ENCODE measurements around the gene ZMYND10. TPM values are rescaled to one million over a fixed set of nuclear protein-coding genes. Genes with fewer than 3 reads are reported as not detected.

The ZMYND10 gene
- total and polyA plus RNA-seq, 2 experiments from 2014 or later, result 0.29 to 0.31 TPM

DNA sequence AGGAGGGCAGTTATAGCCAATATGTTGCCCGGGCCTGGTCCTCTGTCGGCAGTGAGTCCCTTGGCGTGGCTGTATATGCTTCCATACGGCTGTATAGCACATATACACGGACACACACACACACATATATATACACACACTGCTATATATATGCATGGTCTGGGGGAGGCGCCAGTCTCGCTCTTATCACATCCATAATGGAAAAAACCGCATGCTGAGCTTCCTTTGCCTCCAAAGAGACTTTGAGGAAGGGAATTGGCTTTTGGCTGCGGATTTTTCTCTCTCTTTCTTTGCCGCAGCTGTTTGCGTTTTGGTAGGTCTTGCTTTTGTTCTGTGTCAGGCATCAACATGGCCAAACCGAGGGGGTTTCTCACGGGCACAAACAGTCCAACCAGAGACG lies 25.1 kb upstream of the ZMYND10 start:
- ATAC-seq (no peak; the same call in 2 of the 3 replicates), DNase-seq (ENCODE audit: low spot score) (peak; percentile 56)
- H3K9me2 ChIP-seq (ENCODE audit: insufficient read depth), result no peaks in the 10 kb centered on the region
- no peaks in the 10 kb centered on the region for H3K36me3 ChIP-seq (ENCODE audit: insufficient read depth)
- no peaks in the 10 kb centered on the region; the same call in 2 of the 3 replicates for H3K36me3 Mint-ChIP-seq (ENCODE audit: low read depth)
- no peaks in the 10 kb centered on the region; the same call in 2 of the 3 replicates for H3K9me3 Mint-ChIP-seq
- H3K4me1 Mint-ChIP-seq, result peaks cover 29% of the 10 kb centered on the region
- no peak overlapping the region for H3K4me2 ChIP-seq
- H3K79me2 ChIP-seq (replicated peaks; ENCODE audit: insufficient read depth), result no peaks in the 10 kb centered on the region
- H3K4me3 ChIP-seq, result no peak overlapping the region
- 0 out of 2 replicates have a peak, but pooled peaks cover 1% of the 10 kb centered on the region for H3F3A ChIP-seq (replicated peaks; ENCODE audit: low read depth)
- 0 out of 2 replicates have a peak overlapping the region, but pooled peaks have one; percentile 33 for H3K27ac Mint-ChIP-seq
- 0 out of 2 replicates have a peak overlapping the region, but pooled peaks have one; percentile 63 for H3K27ac ChIP-seq (ENCODE audit: low read depth)
- H3K27me3 Mint-ChIP-seq (ENCODE audit: insufficient read depth, low read depth, poor library complexity), result peaks cover 18% of the 10 kb centered on the region
- no peaks in the 10 kb centered on the region for H3K27me3 ChIP-seq (ENCODE audit: insufficient read depth)
- no peak overlapping the region for H2AFZ ChIP-seq
- peaks cover 11% of the 10 kb centered on the region for H3K4me1 ChIP-seq (ENCODE audit: insufficient read depth)
- no peak overlapping the region; the same call in 2 of the 3 replicates for H3K4me3 Mint-ChIP-seq
- peak; percentile 44 to 53 for TF ChIP-seq CTCF (conservative IDR thresholded peaks at IDR 0.05; ENCODE audit: low read depth in 2 of 2)
- TF ChIP-seq, protein P1, sequence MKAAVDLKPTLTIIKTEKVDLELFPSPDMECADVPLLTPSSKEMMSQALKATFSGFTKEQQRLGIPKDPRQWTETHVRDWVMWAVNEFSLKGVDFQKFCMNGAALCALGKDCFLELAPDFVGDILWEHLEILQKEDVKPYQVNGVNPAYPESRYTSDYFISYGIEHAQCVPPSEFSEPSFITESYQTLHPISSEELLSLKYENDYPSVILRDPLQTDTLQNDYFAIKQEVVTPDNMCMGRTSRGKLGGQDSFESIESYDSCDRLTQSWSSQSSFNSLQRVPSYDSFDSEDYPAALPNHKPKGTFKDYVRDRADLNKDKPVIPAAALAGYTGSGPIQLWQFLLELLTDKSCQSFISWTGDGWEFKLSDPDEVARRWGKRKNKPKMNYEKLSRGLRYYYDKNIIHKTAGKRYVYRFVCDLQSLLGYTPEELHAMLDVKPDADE (IDR thresholded peaks at IDR 0.05), result no peak
- H4K20me1 ChIP-seq (replicated peaks; ENCODE audit: insufficient read depth), result no peaks in the 10 kb centered on the region

DNA sequence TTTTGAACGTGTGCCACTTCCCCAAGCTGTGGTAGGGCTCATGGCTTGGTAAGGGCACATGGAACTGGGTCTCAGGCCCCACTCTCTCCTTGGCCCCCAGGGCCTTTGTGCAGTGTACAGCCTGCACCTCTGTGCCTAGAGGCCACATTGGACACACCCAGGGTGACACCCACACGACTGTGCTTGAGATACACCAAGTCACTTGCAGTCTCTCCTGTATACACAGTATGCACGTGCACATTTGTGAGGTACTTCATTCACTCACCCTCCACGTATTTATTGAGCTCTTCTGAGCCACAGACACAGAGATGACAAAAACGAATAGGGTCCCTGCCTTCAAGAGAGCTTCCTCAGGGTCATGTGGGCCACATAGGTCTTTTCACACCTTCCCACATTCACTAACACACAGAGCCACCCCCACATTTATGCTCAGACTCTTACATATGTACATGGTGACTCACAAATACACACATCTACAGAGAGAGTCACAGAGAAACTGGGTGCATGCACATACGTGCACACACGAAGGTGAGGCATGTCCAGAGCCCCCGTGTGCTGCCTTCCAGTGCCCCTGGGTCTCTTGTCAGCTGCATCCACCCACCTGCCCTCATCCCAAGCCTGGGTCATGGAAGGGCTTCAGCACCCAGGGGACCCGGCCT lies 23.6 kb upstream of the ZMYND10 start:
- Mint-ChIP-seq H3K27ac (no peak overlapping the region), H3K36me3 (ENCODE audit: low read depth) (no peaks in the 10 kb centered on the region; the same call in 2 of the 3 replicates), H3K4me3 (no peak overlapping the region; the same call in 2 of the 3 replicates), H3K4me1 (peaks cover 29% of the 10 kb centered on the region), H3K9me3 (no peaks in the 10 kb centered on the region; the same call in 2 of the 3 replicates), H3K27me3 (ENCODE audit: insufficient read depth, low read depth, poor library complexity) (peaks cover 23% of the 10 kb centered on the region)
- Histone ChIP-seq H3F3A (replicated peaks; ENCODE audit: low read depth) (0 out of 2 replicates have a peak, but pooled peaks cover 5% of the 10 kb centered on the region), H3K4me1 (ENCODE audit: insufficient read depth) (peaks cover 8% of the 10 kb centered on the region), H3K79me2 (replicated peaks; ENCODE audit: insufficient read depth) (no peaks in the 10 kb centered on the region), H3K27me3 (ENCODE audit: insufficient read depth) (0 out of 2 replicates have a peak, but pooled peaks cover 3% of the 10 kb centered on the region), H3K4me3 (no peak overlapping the region), H3K27ac (ENCODE audit: low read depth) (no peak overlapping the region), H2AFZ (no peak overlapping the region), H4K20me1 (replicated peaks; ENCODE audit: insufficient read depth) (no peaks in the 10 kb centered on the region), H3K9me2 (ENCODE audit: insufficient read depth) (no peaks in the 10 kb centered on the region), H3K4me2 (no peak overlapping the region), H3K36me3 (ENCODE audit: insufficient read depth) (no peaks in the 10 kb centered on the region)
- no peak for ATAC-seq
- no peak for DNase-seq (ENCODE audit: low spot score)
- no peak for TF ChIP-seq CREB1 (CRISPR knock-in tag; IDR thresholded peaks at IDR 0.05; ENCODE audit: low read depth)
- TF ChIP-seq NANOG (IDR thresholded peaks at IDR 0.05; ENCODE audit: borderline replicate concordance), result no peak
- TF ChIP-seq ZNF114 (CRISPR knock-in tag; IDR thresholded peaks at IDR 0.05), result no peak
- no peak for TF ChIP-seq EZH2phosphoT487 (IDR thresholded peaks at IDR 0.05; ENCODE audit: unreplicated experiment)
- TF ChIP-seq, protein P2, sequence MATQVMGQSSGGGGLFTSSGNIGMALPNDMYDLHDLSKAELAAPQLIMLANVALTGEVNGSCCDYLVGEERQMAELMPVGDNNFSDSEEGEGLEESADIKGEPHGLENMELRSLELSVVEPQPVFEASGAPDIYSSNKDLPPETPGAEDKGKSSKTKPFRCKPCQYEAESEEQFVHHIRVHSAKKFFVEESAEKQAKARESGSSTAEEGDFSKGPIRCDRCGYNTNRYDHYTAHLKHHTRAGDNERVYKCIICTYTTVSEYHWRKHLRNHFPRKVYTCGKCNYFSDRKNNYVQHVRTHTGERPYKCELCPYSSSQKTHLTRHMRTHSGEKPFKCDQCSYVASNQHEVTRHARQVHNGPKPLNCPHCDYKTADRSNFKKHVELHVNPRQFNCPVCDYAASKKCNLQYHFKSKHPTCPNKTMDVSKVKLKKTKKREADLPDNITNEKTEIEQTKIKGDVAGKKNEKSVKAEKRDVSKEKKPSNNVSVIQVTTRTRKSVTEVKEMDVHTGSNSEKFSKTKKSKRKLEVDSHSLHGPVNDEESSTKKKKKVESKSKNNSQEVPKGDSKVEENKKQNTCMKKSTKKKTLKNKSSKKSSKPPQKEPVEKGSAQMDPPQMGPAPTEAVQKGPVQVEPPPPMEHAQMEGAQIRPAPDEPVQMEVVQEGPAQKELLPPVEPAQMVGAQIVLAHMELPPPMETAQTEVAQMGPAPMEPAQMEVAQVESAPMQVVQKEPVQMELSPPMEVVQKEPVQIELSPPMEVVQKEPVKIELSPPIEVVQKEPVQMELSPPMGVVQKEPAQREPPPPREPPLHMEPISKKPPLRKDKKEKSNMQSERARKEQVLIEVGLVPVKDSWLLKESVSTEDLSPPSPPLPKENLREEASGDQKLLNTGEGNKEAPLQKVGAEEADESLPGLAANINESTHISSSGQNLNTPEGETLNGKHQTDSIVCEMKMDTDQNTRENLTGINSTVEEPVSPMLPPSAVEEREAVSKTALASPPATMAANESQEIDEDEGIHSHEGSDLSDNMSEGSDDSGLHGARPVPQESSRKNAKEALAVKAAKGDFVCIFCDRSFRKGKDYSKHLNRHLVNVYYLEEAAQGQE (IDR thresholded peaks at IDR 0.05; ENCODE audit: unreplicated experiment), result no peak
- no peak for TF ChIP-seq STAT1 (IDR thresholded peaks at IDR 0.05; ENCODE audit: unreplicated experiment)
- TF ChIP-seq JUNB (IDR thresholded peaks at IDR 0.05; ENCODE audit: unreplicated experiment), result no peak
- no peak for TF ChIP-seq ZNF331 (CRISPR knock-in tag; IDR thresholded peaks at IDR 0.05; ENCODE audit: low read depth)
- TF ChIP-seq POLR2AphosphoS5 (IDR thresholded peaks at IDR 0.05; ENCODE audit: low read depth), result no peak
- no peak for TF ChIP-seq EZH2 (IDR thresholded peaks at IDR 0.05; ENCODE audit: low read depth, unreplicated experiment)
- TF ChIP-seq, protein P1 (IDR thresholded peaks at IDR 0.05), result no peak
- TF ChIP-seq CTCF (conservative IDR thresholded peaks at IDR 0.05; ENCODE audit: low read depth in 2 of 2), result no peak

All from GM23338 (cell line).